GM11168 (cell line): ENCODE measurements around the gene AUTS2.

Source experiments
- in situ Hi-C: fragments of 300-500 bp; cut with MboI; formaldehyde crosslinking; loops from one replicate; pipeline ENCODE4 v1.12.0; 2022; ENCODE audit warnings: low sequenced_read_pairs; ENCODE audit not compliant: unreplicated experiment

Gene AUTS2

DNA sequence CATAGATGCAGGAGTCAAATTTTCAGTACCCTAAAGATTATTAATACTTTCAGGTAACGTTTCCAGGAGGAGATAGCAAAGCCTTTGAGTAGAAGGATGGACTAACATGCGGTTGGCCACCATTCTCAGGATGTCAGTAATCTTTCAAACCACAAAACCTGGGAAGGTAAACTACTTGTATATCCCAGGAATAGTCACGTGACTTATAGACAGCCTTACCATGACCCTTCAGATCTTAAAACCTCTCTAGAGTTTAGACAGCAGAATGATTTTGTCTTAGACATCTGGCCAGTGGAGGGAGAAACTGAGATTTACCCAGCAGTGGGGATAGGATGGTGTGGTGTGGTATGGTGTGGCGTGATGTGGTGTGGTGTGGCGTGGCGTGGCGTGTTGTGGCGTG is 1085.9 kb downstream of the AUTS2 start:
- in situ Hi-C loops, result no loop called here

DNA sequence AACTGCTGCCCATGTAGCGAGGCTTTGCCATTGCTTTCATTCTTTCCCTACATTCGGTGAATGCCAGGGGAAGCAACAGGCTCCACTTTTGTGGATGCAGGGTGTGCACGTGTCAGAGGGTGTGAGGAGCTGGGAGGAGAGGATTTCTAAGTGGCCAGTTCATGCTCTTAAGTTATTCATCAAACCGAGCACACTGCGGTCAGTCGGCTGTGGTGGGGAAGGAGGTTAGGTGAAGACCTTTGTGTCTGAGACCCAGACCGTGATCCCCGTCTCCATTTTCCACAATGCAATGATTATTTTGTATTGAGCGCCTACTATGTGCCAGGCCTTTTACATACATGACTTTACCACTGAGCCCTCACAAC is 1095.0 kb downstream of the AUTS2 start:
- in situ Hi-C loops, result no loop called here

DNA sequence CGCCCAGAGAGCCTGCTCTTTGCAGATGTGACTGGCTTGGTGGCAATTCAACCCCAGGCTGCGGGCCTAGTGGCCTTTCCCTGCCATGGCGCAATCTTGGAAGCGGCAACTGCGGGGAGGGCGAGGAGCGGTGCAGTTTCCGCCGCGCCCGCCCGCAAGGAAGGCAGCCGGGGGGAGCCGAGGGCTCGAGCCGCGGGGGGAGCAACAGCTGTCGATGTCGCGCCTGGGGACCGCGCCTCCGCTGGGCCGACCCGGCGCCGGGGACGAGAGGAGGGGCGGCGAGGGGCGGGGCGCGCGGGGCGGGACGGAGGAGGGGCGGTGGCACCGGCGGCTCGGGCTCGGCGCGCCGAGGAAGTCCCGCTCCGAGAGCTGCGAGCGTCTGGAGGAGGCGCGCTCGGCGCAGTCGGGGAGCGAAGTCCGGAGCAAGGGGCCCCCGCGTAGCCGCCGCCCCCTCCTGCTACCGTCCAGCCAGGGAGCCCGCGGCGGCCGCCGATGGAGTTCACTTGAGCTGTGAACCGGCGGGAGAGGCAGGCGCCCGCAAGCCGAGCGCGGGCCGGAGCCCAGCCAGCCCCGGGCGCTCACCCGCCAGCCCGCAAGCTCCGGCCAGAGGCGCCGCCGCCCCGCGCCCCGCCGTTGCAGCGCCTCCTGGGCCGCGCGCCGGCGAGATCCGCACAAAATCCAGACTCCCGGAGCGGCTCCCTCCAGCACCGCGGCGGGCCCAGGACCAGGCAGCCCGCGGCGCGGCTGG is 1095.6 kb downstream of the AUTS2 start:
- in situ Hi-C loops, result no loop called here

DNA sequence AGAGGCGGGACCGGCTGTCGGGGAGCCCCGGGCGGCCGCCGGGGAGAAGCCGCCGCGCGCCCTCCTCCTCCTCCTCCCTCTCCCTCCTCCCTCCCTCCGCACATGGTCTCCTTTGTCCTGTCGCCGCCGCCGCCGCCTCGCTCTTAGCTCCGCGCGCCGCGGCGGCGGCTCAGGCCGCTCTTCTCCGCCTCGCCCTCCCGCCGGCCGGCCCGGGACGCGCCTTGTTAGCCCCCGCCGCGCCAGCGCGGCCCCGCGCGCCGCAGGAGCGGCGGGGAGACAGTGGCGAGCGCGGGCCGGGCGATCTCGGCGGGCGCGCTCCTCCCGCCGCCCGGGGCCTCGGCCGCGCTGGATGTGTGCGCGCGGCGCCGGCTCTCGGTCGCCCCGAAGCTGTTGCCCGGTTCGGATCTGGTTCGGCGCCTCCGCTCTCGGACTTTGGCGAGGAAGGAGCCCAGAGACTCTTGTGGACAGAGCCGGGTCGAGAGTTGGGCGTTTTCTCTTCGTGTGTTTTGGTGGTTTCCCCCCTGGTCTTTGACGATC is 1096.2 kb downstream of the AUTS2 start:
- in situ Hi-C loops, result no loop called here

DNA sequence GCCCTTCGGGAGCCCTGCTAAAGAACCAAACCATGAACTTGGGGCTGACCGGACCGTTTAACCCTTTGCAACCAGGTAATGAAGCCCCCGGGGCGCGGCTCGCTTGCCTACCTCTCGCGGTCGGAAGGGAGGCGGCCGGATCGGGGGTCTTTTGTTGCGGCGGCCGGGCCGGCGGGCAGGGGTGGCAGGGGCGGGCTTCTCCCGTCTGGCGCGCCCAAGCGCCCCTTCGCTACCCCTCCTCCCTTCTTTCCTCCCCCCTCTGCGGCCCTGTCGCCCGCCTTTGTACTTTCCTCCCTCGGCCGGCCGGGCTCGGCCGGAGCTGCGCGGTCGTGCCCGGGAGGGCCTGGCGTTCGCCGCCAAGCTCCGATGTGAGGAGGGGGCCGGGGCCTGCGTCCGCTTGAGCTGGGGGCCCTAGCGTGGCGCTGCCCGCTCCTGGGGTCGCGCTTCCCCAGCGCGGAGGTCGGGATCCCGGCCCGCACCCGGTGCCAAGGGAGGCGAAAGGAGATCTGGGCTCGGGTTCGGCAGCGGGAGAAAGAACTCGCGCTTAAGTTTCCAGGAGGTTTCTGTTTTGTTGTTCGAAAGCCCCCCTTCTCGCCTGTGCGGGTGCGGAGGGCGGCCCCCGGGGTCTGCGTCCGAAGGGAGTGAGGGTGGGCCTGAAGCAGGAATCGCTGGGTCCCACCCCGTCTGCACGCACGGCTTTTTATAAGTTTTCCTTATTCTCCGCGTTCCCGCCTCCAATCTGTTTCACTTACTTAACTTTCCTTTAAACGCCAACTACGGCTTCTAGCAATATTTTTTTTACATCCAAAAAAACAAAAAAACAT is 1096.9 kb downstream of the AUTS2 start:
- in situ Hi-C loops, result no loop called here

DNA sequence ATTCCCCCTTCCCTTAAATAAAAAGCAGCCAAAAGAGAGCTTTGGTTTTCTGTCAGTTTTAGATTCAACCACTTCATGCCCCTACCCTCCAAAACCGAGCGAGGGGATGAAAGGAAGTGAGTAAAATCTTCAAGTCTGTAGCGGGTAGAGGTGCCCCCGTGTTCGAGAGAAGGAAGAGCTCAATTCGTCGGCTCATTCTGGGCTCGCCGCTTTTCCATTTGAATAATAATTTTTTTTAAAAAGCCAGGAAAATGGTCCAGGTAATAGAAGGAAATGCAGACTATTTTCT is 1097.5 kb downstream of the AUTS2 start:
- in situ Hi-C loops, result no loop called here

DNA sequence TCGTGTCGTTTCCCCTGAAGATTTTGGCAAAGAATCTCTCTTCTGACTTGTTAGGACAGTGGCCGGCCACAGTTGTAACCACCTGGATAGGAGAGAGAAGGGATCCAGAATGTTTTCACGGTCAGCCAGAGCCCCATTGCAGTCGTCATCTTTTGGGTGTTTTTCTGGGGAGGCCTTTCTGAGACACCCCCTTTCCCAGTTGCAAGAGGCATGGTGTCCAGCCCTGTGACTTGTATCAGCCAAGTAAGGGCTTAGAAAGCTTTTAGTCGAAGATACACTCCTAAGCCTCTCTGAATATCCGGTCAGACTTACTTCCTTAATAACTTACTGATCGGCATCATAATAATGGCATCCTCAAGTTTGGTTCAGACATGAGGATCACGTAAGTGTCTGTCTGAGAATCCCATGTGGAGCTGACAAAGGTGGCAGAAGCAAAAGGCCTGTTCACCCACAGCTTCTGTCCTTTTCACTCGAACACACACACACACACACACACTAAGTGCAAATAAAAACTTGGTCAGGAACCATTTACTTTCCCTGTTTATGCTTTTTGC is 1098.0 kb downstream of the AUTS2 start:
- in situ Hi-C loops, result no loop called here

DNA sequence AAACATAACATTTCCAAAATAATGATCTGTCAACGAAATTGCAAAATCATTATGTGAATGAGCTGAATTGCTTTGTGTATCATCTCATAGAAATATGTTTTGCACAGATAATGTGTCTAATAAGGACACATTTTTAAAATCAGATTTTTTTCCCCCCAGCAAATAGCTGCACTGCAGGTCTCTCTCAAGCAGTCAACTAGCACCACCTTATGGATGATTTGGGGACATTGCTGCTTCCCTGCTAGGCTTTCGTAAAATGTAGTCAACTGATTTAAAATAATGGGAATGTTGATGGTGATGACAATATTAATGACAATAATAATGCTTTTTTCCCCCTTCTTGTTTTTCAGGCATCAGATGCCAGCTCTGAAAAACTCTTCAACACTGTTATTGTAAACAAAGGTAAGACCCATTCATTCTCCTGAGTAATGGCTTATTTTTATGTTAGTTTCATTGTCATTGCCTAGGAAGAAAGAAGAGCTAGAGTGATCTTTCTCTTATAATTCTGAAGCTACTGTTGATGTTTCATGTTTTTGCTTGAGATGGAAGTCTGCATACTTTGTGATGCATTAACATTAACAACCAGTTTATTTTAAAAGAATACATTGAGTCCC is 1100.1 kb downstream of the AUTS2 start:
- in situ Hi-C loops, result no loop called here

DNA sequence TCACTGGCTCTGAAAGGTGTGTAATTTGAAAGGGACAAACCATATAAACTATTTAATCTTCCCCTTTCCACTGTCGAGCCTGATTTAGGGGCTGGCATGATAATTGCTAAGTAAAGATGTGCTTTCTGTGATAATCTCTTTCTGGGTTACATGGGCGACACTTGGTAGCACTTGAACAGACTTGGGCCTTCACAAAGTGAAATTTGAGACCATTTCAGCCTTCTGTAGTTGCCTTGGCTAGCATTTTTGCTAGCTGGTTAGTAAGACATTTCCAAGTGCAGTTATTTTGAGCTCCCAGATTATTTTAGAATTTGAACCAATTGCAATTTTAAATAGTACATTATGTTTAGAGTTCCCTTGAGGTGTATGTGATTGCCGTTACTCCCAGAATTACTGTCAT is 1101.0 kb downstream of the AUTS2 start:
- in situ Hi-C loops, result no loop called here

DNA sequence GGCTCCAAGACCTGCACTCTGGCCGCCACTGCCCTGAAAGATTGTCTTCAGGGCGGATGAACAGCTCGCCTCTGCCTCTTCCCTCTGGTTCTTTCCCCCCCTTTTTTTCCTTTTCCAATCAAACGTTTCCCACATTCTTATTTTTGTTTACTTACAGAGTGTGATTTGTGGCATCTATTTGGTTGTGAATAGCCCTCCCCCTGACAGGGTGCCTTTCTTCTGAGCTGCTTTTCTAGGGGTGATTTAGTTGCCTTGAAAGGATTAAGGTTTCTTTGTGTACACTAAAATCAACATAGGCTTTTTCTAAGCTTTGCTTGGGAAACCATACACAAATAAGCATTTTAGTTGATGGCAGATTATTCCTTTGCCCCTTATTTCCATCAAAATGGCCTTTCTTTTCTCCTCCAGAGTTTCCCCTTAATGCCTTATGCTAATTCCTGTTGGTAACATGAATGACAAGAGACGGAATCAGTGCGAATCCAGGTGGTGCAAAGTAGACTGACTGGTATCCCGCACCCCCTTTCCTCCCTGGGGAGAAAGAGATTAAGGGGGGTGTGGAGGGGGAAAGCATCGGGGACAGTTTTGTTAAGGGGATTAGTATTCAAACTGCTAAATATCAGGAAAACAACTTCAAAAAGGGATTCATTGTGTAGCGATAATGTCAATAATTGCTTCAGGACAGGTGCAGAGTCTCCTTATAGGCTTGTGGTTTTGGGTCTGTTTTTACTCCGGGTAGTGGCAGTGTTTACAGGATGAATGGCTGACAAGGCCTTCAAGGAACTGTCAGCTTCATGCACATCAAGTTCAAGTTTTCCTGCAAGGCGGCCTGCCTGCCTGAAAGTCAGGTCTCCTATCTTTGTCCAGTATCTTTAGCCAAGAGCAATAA is 1102.0 kb downstream of the AUTS2 start:
- in situ Hi-C loops, result no loop called here

DNA sequence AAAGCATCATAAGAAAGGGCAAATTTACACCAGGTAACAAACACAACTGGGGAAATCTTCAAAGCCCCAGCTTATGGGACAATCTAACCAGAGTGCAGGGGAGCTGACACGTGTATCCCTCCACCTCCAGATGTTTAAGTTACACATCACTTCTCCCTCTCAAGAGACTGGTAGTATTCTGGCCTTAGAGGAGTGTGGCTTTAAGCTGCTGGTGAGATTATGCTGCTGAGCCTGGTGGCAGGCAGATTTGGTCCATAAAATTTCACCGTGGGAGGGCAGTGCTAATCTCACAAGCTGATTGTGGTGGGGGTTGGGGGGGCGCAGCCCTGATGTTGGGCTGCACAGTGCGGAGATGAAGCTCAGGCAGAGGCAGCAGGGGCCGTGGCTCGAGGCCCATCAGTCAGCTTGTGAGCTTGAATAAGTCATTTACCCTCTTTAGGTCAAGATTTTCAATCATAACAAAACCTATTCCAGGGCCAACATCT is 1102.7 kb downstream of the AUTS2 start:
- in situ Hi-C loops, result no loop called here

DNA sequence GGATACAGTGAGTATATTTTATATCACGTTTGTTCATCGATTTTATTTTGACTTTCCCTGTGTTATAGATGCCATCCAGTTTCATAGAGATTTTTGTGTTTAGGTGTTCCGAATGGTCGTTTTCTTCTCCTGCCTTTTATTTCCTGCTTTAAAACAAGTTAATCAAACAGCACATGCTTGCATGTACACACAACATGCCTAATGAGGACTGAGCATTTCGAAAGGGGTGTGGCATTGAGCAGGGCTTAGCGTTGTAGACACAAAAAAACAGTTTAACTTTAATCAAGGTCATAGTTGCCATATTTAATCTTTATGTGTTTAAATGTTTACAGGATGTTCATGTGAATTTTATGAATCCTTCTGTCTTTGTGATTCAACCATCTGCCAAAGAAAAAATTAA is 1103.2 kb downstream of the AUTS2 start:
- in situ Hi-C loops, result no loop called here

DNA sequence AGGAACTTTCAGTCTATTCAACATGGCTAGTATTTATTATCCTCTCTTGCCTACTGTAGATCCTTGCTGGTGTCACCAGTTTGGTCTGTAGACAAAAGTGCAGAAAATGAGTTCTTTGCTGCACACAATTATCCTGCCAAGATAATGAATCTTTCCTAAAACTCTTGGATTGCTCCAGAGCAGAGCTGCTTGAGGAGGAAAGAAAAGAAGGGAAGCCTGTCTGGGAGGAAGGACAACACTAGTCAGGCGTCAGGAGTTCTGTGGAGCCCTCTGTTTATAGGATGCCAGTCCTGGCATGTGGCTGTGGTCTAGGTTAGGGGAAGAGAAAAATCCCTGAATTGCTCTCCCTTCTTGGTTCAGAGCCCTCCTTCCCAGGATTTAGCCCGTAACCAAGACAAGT is 1103.7 kb downstream of the AUTS2 start:
- in situ Hi-C loops, result no loop called here

DNA sequence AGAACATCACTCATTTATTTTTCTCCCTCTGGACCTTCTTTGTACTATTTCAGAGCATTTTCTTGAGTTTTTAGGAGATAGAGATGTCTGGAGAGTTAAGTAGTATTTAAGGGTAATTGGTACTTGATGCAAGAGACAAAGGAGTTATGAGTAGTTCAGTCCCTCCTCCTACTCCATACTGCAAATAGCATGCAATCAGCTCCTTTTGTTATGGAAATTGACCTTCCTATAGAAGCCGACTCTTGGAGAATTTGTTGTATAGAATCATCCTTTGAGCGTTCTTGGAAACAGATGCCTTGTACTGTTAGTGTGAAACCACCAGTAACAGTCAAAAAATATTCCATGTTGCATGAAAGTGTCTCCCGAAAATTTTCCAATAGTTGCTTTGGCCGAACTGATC is 1105.5 kb downstream of the AUTS2 start:
- in situ Hi-C loops, result no loop called here

DNA sequence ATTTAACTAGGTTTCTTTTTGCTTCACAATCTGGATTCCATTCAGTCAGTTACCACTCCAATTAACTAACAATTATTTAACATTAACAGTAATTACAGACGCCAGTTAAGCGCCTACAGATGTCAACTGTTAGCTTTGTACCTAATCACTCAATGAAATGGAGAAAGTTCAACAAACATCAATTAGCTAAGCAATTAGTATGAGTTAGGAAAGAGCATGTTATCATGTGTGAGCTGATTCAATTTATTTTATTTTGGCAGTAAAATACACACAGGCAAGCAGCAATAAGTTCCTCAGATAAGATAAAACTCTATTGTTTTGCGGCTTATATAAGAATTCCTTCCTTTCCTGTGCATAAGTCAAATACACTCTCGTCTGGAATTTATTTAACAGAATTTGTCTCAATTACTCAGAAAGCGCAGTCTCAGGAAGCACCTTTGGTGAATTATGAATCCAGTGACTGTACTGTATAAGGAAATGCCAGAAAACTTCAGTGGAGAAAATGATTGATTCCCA is 1106.6 kb downstream of the AUTS2 start:
- in situ Hi-C loops, result no loop called here

DNA sequence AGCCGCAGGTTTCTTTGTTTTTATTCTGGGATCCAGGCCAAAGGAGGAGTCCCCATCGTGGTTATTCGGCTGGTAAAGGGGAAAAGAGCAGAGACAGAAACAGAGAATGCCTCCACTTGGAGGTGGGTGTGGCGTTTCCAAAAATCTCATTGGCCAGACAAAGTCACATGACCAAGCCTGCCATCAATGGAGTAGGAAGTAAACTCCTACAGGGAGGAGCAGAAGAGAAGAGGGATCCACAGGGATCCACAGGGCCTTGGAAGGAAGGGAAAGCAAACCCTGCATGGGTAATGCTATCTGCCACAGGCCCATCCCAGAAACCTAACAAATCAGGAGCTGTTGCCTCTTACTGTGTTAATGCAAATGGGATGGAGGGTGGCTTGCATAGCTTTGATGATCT is 1107.9 kb downstream of the AUTS2 start:
- in situ Hi-C loops, result no loop called here

DNA sequence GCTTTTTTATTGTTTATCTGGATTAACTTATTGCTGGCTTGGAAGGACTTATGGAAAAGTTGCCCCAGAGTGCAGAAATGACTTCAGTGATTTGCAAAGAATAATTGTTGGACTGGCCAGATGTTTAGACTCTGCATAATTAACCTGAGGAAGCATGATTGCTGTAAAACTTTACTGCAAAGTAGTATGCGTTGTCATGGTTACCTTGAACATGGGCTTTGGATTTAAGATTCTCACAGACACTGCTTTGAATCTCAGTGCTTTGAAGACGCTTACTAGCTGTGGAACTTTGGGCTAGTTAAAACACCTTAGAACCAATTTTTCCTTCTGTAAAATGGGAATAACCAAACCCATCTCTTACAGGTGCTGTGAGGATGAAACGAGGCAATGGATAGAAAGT is 1108.4 kb downstream of the AUTS2 start:
- in situ Hi-C loops, result no loop called here

DNA sequence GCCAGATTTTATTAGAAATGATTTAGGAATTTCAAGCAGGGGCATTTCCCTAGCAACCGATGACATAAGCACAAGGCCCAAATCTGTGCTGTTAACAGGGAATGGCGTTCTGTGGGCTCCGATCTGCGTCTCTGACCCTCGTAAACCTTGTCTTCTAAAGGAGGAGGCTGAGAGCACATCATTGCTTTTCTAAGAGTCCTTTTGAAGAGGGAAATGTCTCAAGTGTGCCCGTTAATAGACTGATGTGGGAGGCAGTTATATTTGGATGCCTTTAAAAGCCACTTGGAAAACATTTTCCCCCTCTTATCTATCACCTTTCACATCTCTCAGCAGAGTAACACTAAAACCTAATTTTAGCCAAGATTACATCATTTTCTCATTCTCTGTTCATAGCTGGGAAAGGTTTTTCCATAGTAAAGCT is 1109.6 kb downstream of the AUTS2 start:
- in situ Hi-C loops, result no loop called here

DNA sequence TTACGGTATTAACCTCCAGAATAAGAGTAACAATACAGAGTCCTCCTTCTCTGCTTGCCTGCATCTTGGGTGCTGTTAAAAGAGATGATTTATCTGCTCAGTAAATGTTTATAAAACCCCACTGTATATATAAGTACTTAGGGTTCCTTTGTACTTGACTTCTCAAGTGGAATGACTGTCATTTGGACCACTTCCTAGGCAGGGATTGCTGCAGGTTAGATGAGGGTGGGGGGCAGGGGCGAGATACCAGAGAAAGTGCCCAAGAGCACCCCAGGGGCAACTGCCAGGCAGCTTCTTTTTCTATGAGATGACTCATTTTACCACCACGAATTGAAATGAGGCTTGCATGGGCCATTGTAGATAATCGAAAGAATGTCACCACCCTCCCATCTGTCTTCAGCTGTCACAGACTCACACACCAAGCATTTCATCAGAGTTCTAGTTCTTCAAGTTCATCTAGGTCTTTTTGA is 1111.8 kb downstream of the AUTS2 start:
- in situ Hi-C loops, result no loop called here

DNA sequence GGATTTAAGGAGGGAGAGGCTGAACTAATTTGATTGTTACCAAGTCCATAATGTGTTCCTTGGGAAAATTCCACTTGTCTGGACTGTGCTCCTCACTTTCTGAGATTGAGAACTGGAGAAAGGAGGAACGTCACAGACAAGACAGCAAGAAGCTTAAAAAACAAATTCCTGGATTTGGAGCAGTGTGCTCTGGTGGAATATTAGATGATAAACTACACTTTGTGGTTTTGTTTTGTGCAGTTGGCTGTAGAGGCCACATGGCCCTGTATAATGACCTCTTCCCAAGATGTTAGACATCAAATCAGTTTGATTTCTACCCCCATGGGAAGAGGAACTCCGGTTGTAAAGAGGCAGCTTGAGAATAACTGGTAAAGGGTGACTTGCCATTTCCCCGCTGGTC is 1112.4 kb downstream of the AUTS2 start:
- in situ Hi-C loops, result no loop called here
